ENCODE data around the gene OR1I1.

- TF ChIP-seq CTCF (IDR thresholded peaks at IDR 0.05; ENCODE audit: insufficient read depth, low read length, poor library complexity, severe bottlenecking) (peak; percentile 52), EZH2phosphoT487 (conservative IDR thresholded peaks at IDR 0.05; ENCODE audit: low read length) (no peak)
These were observed 10.1 kb downstream of the OR1I1 start for GRCh38 chr19:15091918-15092753.

Measured in SU-DHL-6 (cell line).